ENCODE measurements around the gene ZNF575.
A peak's percentile ranks its signal among the peaks of the same experiment; 100 is the strongest.

The ZNF575 gene

GRCh38 chr19:43524922-43525835 lies 7.8 kb upstream of the ZNF575 start (continued):
- TF ChIP-seq ZNF433 (tag by site-specific recombination; IDR thresholded peaks at IDR 0.05; ENCODE audit: low read depth) (no peak), GLIS1 (tag by site-specific recombination; IDR thresholded peaks at IDR 0.05) (peak; percentile 44; the same call in 1 of the 2 replicates), ZNF654 (tag by site-specific recombination; IDR thresholded peaks at IDR 0.05; ENCODE audit: low read depth) (no peak), ZNF324 (tag by site-specific recombination; IDR thresholded peaks at IDR 0.05) (no peak), ZNF112 (tag by site-specific recombination; IDR thresholded peaks at IDR 0.05) (no peak), ZNF768 (tag by site-specific recombination; IDR thresholded peaks at IDR 0.05) (no peak), ZNF174 (tag by site-specific recombination; IDR thresholded peaks at IDR 0.05) (no peak), PRDM10 (tag by site-specific recombination; IDR thresholded peaks at IDR 0.05) (no peak), ZNF223 (tag by site-specific recombination; IDR thresholded peaks at IDR 0.05) (no peak), ZNF473 (tag by site-specific recombination; IDR thresholded peaks at IDR 0.05) (no peak), ZNF529 (tag by site-specific recombination; IDR thresholded peaks at IDR 0.05; ENCODE audit: insufficient replicate concordance) (no peak), ZXDB (tag by site-specific recombination; IDR thresholded peaks at IDR 0.05) (0 out of 2 replicates have a peak, but pooled peaks have one; percentile 35), HIC1 (tag by site-specific recombination; IDR thresholded peaks at IDR 0.05) (no peak), ZBTB6 (tag by site-specific recombination; IDR thresholded peaks at IDR 0.05) (no peak), TSHZ1 (tag by site-specific recombination; IDR thresholded peaks at IDR 0.05; ENCODE audit: borderline replicate concordance) (no peak), ZBTB8A (tag by site-specific recombination; IDR thresholded peaks at IDR 0.05) (no peak), ZNF548 (tag by site-specific recombination; IDR thresholded peaks at IDR 0.05) (no peak), KLF7 (tag by site-specific recombination; IDR thresholded peaks at IDR 0.05; ENCODE audit: borderline replicate concordance) (no peak; the same call in 1 of the 2 replicates), ZNF148 (tag by site-specific recombination; IDR thresholded peaks at IDR 0.05; ENCODE audit: borderline replicate concordance) (no peak), ZNF837 (tag by site-specific recombination; IDR thresholded peaks at IDR 0.05) (no peak), ZNF114 (tag by site-specific recombination; IDR thresholded peaks at IDR 0.05) (no peak), MZF1 (tag by site-specific recombination; IDR thresholded peaks at IDR 0.05; ENCODE audit: borderline replicate concordance) (no peak), ZNF558 (tag by site-specific recombination; IDR thresholded peaks at IDR 0.05) (no peak), ZNF362 (tag by site-specific recombination; IDR thresholded peaks at IDR 0.05) (peak; percentile 94), ZNF37A (tag by site-specific recombination; IDR thresholded peaks at IDR 0.05) (no peak)

Data from HEK293 (cell line).